Fibroblast of lung (primary cell): Measurements from ENCODE around the gene UBTD1.

Experiments used
- EZH2 ChIP-seq: IDR thresholded peaks from 2 replicates; pipeline ENCODE4 v1.5.1; 2012; ENCODE audit warnings: low read length, control low read depth, mild to moderate bottlenecking; ENCODE audit errors: missing control alignments
- TF ChIP-seq, protein P1 (sequence below), 2 donors: IDR thresholded peaks in 1 of 2; conservative IDR thresholded peaks in 1 of 2; 1 replicate in 1 of 2; 2 replicates in 1 of 2; pipeline ENCODE4 v1.5.1; 2011 to 2012; ENCODE audit warnings: low read length in 2 of 2, control low read depth in 1 of 2, inconsistent platforms in 1 of 2, low read depth in 1 of 2, mild to moderate bottlenecking in 1 of 2

- no peak for TF ChIP-seq EZH2
- TF ChIP-seq, protein P1, sequence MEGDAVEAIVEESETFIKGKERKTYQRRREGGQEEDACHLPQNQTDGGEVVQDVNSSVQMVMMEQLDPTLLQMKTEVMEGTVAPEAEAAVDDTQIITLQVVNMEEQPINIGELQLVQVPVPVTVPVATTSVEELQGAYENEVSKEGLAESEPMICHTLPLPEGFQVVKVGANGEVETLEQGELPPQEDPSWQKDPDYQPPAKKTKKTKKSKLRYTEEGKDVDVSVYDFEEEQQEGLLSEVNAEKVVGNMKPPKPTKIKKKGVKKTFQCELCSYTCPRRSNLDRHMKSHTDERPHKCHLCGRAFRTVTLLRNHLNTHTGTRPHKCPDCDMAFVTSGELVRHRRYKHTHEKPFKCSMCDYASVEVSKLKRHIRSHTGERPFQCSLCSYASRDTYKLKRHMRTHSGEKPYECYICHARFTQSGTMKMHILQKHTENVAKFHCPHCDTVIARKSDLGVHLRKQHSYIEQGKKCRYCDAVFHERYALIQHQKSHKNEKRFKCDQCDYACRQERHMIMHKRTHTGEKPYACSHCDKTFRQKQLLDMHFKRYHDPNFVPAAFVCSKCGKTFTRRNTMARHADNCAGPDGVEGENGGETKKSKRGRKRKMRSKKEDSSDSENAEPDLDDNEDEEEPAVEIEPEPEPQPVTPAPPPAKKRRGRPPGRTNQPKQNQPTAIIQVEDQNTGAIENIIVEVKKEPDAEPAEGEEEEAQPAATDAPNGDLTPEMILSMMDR (conservative IDR thresholded peaks at IDR 0.05 in 1 of 2, IDR thresholded peaks at IDR 0.05 in 1 of 2; ENCODE audit: low read depth in 1 of 2, low read length in 2 of 2): no peak
Measured at GRCh38 chr10:97567891-97568290, 69.2 kb downstream of the UBTD1 start.
